Measurements from ENCODE around the gene CETP. TPM values are rescaled to one million over a fixed set of nuclear protein-coding genes. Genes with fewer than 3 reads are reported as not detected.
A peak's percentile ranks its signal among the peaks of the same experiment; 100 is the strongest.

Gene CETP, protein sequence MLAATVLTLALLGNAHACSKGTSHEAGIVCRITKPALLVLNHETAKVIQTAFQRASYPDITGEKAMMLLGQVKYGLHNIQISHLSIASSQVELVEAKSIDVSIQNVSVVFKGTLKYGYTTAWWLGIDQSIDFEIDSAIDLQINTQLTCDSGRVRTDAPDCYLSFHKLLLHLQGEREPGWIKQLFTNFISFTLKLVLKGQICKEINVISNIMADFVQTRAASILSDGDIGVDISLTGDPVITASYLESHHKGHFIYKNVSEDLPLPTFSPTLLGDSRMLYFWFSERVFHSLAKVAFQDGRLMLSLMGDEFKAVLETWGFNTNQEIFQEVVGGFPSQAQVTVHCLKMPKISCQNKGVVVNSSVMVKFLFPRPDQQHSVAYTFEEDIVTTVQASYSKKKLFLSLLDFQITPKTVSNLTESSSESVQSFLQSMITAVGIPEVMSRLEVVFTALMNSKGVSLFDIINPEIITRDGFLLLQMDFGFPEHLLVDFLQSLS
- not detected in 3 replicates for polyA plus RNA-seq
- not detected for polyA plus RNA-seq (2011; ENCODE audit: low read depth)
- polyA plus RNA-seq (2011; cell fraction: cytosol; rRNA removed) = not detected in 2 replicates
- not detected in 2 replicates for polyA plus RNA-seq (2011; cell fraction: nucleus; rRNA removed)
- polyA plus RNA-seq (2012; ENCODE audit: low replicate concordance) = not detected in 2 replicates
- polyA minus RNA-seq = not detected in 3 replicates
- polyA minus RNA-seq (2011; cell fraction: cytosol; rRNA and poly(A)+ RNA removed) = not detected
- not detected in 2 replicates for polyA minus RNA-seq (2011; cell fraction: nucleus; rRNA and poly(A)+ RNA removed)

DNA sequence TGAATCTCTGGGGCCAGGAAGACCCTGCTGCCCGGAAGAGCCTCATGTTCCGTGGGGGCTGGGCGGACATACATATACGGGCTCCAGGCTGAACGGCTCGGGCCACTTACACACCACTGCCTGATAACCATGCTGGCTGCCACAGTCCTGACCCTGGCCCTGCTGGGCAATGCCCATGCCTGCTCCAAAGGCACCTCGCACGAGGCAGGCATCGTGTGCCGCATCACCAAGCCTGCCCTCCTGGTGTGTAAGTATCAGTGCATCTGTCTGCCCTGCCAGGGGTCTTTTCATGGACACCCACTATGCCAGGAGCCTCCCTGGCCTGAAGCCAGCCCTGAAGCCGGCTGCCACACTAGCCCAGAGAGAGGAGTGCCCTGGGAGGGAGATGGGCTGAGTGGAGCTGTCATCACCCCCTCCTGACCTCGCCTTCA is at the start of gene CETP:
TSS of gene CETP (plus strand) at position 100 of the 431 bp plus-strand sequence. CDS start at position 130, 30 bp downstream.
- H3K9ac ChIP-seq (ENCODE audit: control insufficient read depth, extremely low read depth, insufficient read depth, low read length) = no peak within 1 kb of the TSS

DNA sequence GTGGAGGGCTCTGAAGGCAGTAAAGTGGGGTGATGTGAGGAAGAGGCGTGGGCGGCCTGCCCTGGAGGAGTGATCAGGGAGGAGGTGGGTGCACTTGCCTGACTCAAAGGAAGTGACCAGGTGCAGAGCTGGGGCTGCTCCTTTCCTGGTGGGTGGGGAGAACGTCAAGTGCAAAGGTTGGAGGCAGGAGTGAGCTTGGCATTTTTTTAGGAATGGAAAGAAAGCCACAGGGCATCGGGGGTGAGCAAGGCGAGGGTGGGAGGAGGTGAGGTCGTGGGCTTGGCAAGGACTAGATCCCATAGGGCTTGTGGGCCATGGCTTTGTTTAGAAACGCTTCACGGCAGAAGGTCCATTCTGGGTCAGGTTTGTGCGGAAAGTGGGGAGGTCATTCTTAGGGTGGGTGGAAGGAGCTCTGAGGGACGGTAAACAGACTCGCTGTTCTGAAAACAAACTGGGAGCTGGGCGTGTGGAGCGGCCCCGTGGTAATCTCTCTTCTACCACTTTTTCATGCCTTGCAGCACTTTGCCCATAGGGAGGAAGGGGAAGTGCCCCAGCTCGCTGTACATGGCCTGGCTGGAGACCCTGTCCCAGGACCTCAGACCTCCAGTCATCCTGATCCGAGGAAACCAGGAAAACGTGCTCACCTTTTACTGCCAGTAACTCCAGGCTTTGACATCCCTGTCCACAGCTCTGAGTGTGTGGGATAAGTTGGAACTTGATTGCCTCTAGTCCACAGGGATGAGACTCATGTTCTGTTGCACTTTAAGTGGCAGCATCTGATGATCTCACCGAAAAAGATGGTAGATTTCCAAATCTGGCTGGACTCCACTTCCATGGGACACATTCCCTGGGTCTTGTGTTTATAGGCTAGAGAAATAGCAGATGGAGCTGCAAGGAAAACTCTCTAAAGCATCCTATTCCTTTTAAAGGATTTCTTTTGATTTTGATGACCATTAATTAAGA is 48.7 kb upstream of the CETP start:
- Histone ChIP-seq H4K20me1 (ENCODE audit: control insufficient read depth, extremely low read depth, insufficient read depth, low read length) (no peaks in the 10 kb centered on the region), H2AFZ (ENCODE audit: control insufficient read depth, low read length) (no peak overlapping the region), H3K9me3 (ENCODE audit: control insufficient read depth, low read depth, low read length) (no peaks in the 10 kb centered on the region), H3K79me2 (ENCODE audit: control insufficient read depth, insufficient read depth, low read length) (no peaks in the 10 kb centered on the region), H3K27ac (ENCODE audit: control insufficient read depth, insufficient read depth, low read length) (peak overlapping the region; percentile 1), H3K36me3 (ENCODE audit: control insufficient read depth in 2 of 2, extremely low read depth in 1 of 2, insufficient read depth in 2 of 2, low read length in 2 of 2) (no peaks in the 10 kb centered on the region), H3K27me3 (ENCODE audit: control insufficient read depth, extremely low read depth, insufficient read depth, low read length) (no peaks in the 10 kb centered on the region), H3K9me1 (ENCODE audit: control insufficient read depth, extremely low read depth, insufficient read depth, low read length) (no peaks in the 10 kb centered on the region), H3K4me2 (ENCODE audit: control insufficient read depth, extremely low read depth, insufficient read depth, low read depth, low read length) (peak overlapping the region; percentile 45), H3K9ac (ENCODE audit: control insufficient read depth, extremely low read depth, insufficient read depth, low read length) (no peak overlapping the region), H3K4me1 (ENCODE audit: control insufficient read depth, extremely low read depth, insufficient read depth, low read length) (peaks cover 52% of the 10 kb centered on the region), H3K4me3 (ENCODE audit: control insufficient read depth in 2 of 3, extremely low read depth in 1 of 3, insufficient read depth in 2 of 3, low read depth in 1 of 3, low read length in 3 of 3) (no peak overlapping the region)
- no peak for TF ChIP-seq EZH2 (IDR thresholded peaks at IDR 0.05; ENCODE audit: low read length)
- dilution Hi-C loops (cut with MboI; ENCODE audit: extremely low pct_ligation_motif_present, low sequenced_read_pairs) = no loop called here
- FAIRE-seq (peak; percentile 100), DNase-seq (ENCODE audit: low read depth, low spot score) (no peak)

More for the DNA sequence above, at the start of gene CETP:
- Histone ChIP-seq H3K27me3 (ENCODE audit: control insufficient read depth, extremely low read depth, insufficient read depth, low read length) (no peaks in the 10 kb centered on the region), H3K27ac (ENCODE audit: control insufficient read depth, insufficient read depth, low read length) (no peak within 1 kb of the TSS), H3K4me1 (ENCODE audit: control insufficient read depth, extremely low read depth, insufficient read depth, low read length) (no peaks in the 10 kb centered on the region), H3K4me3 (ENCODE audit: control insufficient read depth in 2 of 3, extremely low read depth in 1 of 3, insufficient read depth in 2 of 3, low read depth in 1 of 3, low read length in 3 of 3) (no peak within 1 kb of the TSS), H3K9me3 (ENCODE audit: control insufficient read depth, low read depth, low read length) (no peaks in the 10 kb centered on the region), H3K4me2 (ENCODE audit: control insufficient read depth, extremely low read depth, insufficient read depth, low read depth, low read length) (no peak within 1 kb of the TSS), H3K79me2 (ENCODE audit: control insufficient read depth, insufficient read depth, low read length) (no peaks in the 10 kb centered on the region), H3K36me3 (ENCODE audit: control insufficient read depth in 2 of 2, extremely low read depth in 1 of 2, insufficient read depth in 2 of 2, low read length in 2 of 2) (no peaks in the 10 kb centered on the region), H3K9me1 (ENCODE audit: control insufficient read depth, extremely low read depth, insufficient read depth, low read length) (no peaks in the 10 kb centered on the region), H4K20me1 (ENCODE audit: control insufficient read depth, extremely low read depth, insufficient read depth, low read length) (no peaks in the 10 kb centered on the region), H2AFZ (ENCODE audit: control insufficient read depth, low read length) (no peak within 1 kb of the TSS)
- TF ChIP-seq EZH2 (IDR thresholded peaks at IDR 0.05; ENCODE audit: low read length) = no peak
- TF ChIP-seq, protein P1, sequence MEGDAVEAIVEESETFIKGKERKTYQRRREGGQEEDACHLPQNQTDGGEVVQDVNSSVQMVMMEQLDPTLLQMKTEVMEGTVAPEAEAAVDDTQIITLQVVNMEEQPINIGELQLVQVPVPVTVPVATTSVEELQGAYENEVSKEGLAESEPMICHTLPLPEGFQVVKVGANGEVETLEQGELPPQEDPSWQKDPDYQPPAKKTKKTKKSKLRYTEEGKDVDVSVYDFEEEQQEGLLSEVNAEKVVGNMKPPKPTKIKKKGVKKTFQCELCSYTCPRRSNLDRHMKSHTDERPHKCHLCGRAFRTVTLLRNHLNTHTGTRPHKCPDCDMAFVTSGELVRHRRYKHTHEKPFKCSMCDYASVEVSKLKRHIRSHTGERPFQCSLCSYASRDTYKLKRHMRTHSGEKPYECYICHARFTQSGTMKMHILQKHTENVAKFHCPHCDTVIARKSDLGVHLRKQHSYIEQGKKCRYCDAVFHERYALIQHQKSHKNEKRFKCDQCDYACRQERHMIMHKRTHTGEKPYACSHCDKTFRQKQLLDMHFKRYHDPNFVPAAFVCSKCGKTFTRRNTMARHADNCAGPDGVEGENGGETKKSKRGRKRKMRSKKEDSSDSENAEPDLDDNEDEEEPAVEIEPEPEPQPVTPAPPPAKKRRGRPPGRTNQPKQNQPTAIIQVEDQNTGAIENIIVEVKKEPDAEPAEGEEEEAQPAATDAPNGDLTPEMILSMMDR (optimal IDR thresholded peaks at IDR 0.05 in 1 of 3, IDR thresholded peaks at IDR 0.05 in 1 of 3, conservative IDR thresholded peaks at IDR 0.05 in 1 of 3; ENCODE audit: extremely low read depth in 1 of 3, insufficient read depth in 2 of 3, low read length in 3 of 3) = no peak
- dilution Hi-C loops (cut with MboI; ENCODE audit: extremely low pct_ligation_motif_present, low sequenced_read_pairs) = no loop called here
- DNase-seq (ENCODE audit: low read depth, low spot score) = no peak
- FAIRE-seq = no peak
